ENCODE data around the gene MLXIP.
"Not testable (repeated sequence)": the region's sequence is repeated elsewhere in the genome, so short reads cannot be mapped to it uniquely, and the experiment has no call there.

The MLXIP gene

GRCh38 chr12:122150127-122150681, 71.6 kb downstream of the MLXIP start:
- no peak for DNase-seq

- DNase-seq: no peak
Observed at GRCh38 chr12:122152754-122153153, 74.2 kb downstream of the MLXIP start.

- DNase-seq: no peak
Observed at GRCh38 chr12:122155705-122156104, 77.1 kb downstream of the MLXIP start.

- DNase-seq: no peak
Observed at GRCh38 chr12:122158700-122159285, 80.2 kb downstream of the MLXIP start.

GRCh38 chr12:122159882-122160281, 81.3 kb downstream of the MLXIP start:
- DNase-seq: no peak

- no peak for DNase-seq
Observed at GRCh38 chr12:122160761-122161160, 82.2 kb downstream of the MLXIP start.

- no peak for DNase-seq
Observed at GRCh38 chr12:122161682-122162081, 83.1 kb downstream of the MLXIP start.

- no peak for DNase-seq
Observed at GRCh38 chr12:122162976-122163375, 84.4 kb downstream of the MLXIP start.

GRCh38 chr12:122166422-122167349, 88.1 kb downstream of the MLXIP start:
- no peak for DNase-seq

- no peak for DNase-seq
Observed at GRCh38 chr12:122167356-122167925, 88.9 kb downstream of the MLXIP start.

- no peak for DNase-seq
Observed at GRCh38 chr12:122168492-122168891, 89.9 kb downstream of the MLXIP start.

GRCh38 chr12:122171399-122171798, 92.8 kb downstream of the MLXIP start:
- DNase-seq: no peak

- no peak for DNase-seq
Observed at GRCh38 chr12:122172262-122172939, 93.8 kb downstream of the MLXIP start.

GRCh38 chr12:122174155-122174845, 95.7 kb downstream of the MLXIP start, which contains the start of gene IL31:
TSS of gene IL31 (minus strand) at chr12:122174221. CDS start at chr12:122174172, 49 bp downstream.
- DNase-seq: no peak

- not testable (repeated sequence) for DNase-seq
Observed at GRCh38 chr12:122176473-122176872, 97.9 kb downstream of the MLXIP start.

- DNase-seq: no peak
Observed at GRCh38 chr12:122182887-122183587, 104.5 kb downstream of the MLXIP start, which contains the start of gene LRRC43. TSS of gene LRRC43 (plus strand) at chr12:122183123. CDS start at chr12:122183145, 22 bp downstream.

GRCh38 chr12:122183588-122183940, 105.0 kb downstream of the MLXIP start:
- DNase-seq: no peak

GRCh38 chr12:122184517-122184916, 106.0 kb downstream of the MLXIP start:
- DNase-seq: no peak

- no peak for DNase-seq
Observed at GRCh38 chr12:122185079-122185478, 106.5 kb downstream of the MLXIP start.

- DNase-seq: no peak
Observed at GRCh38 chr12:122185494-122186082, 107.0 kb downstream of the MLXIP start.

GRCh38 chr12:122187466-122187865, 108.9 kb downstream of the MLXIP start:
- DNase-seq: no peak
